BE2C (cell line): ENCODE results near the gene KRT79.

ENCODE experiments used
- DNase-seq: peaks from one replicate; pipeline ENCODE4 v3.0.0-alpha.2; 2020
- H3K27me3 ChIP-seq: fragments of 250-450 bp; sonication (Bioruptor Pico); 2 replicates; pipeline ENCODE4 v1.5.1; 2020; ENCODE audit warnings: mild to moderate bottlenecking
- H3K36me3 ChIP-seq: fragments of 250-450 bp; sonication (Bioruptor Pico); 2 replicates; pipeline ENCODE4 v1.5.1; 2020; ENCODE audit warnings: mild to moderate bottlenecking
- H3K4me1 ChIP-seq: fragments of 250-450 bp; sonication (Bioruptor Pico); 2 replicates; pipeline ENCODE4 v1.5.1; 2020
- H3K4me3 ChIP-seq: 2 replicates; pipeline ENCODE4 v1.5.1; 2011; ENCODE audit warnings: low read depth, low read length
- H3K9me3 ChIP-seq: fragments of 250-450 bp; sonication (Bioruptor Pico); 2 replicates; pipeline ENCODE4 v1.5.1; 2020
- TF ChIP-seq, protein P1 (sequence below): IDR thresholded peaks from 2 replicates; pipeline ENCODE4 v1.5.1; 2012; ENCODE audit warnings: mild to moderate bottlenecking, low read depth, low read length

Gene KRT79

DNA sequence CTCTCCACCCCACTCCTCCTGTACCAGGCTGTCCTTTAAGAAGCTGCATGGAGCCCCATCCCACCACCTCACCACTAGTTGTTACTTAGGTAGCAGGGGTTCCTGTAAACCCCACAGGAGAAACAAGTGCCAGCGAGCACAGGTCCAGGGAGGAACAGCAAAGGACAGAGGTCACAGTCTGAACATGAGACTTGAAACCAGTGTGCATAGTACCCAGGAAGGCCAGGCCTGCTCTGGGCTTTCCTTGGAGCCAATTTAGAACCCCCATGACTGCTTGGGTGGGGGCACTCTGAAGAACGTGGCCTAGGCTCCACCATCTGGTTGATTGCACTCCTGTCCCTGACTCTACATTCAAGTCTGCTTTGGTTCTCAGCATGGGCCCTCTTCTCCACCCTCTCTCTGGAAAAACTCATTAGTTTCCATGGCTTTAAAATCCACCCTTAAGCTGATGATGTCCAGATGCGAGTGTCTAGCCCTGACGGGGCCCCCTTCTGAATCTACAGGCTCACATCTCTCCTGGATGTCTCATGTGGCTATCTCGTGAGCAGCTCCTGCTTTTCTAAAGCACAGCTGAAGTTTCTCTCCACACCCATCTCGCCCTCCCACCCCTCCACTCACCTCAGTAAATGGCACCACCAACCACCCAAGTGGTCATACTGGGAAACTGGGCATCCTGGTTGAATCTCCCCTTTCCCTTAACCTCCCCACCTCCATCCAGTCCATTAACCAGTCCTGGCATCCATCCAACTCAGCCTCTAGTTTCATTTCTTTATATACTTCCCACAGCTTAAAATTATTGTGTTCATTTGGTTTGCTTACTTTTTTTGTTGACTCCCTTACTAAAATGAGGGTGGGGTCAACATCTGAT, 46.6 kb downstream of the KRT79 start:
- H3K4me3 ChIP-seq = no peak overlapping the region
- DNase-seq = no peak
- peaks cover 23% of the 10 kb centered on the region for H3K27me3 ChIP-seq
- H3K36me3 ChIP-seq = no peaks in the 10 kb centered on the region
- H3K9me3 ChIP-seq = no peaks in the 10 kb centered on the region
- TF ChIP-seq, protein P1, sequence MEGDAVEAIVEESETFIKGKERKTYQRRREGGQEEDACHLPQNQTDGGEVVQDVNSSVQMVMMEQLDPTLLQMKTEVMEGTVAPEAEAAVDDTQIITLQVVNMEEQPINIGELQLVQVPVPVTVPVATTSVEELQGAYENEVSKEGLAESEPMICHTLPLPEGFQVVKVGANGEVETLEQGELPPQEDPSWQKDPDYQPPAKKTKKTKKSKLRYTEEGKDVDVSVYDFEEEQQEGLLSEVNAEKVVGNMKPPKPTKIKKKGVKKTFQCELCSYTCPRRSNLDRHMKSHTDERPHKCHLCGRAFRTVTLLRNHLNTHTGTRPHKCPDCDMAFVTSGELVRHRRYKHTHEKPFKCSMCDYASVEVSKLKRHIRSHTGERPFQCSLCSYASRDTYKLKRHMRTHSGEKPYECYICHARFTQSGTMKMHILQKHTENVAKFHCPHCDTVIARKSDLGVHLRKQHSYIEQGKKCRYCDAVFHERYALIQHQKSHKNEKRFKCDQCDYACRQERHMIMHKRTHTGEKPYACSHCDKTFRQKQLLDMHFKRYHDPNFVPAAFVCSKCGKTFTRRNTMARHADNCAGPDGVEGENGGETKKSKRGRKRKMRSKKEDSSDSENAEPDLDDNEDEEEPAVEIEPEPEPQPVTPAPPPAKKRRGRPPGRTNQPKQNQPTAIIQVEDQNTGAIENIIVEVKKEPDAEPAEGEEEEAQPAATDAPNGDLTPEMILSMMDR = no peak
- no peaks in the 10 kb centered on the region for H3K4me1 ChIP-seq

DNA sequence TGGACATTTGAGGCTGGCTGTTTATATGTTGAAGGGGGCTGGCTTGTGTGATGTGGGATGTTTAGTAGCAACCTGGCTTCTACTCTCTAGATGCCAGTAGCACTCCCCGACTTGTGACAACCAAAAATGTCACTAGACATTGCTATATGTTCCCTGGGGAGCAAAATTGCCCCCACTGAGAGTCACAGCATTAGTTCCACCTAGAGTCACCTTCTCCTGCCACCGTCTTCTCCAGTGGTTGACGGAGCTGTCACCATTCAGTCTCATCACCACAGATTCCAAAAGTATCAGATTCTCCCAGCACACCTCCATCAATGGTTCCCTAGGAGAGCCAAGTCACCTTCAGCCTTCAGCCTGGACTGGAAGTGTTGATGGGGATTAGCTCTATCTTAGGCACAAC, 49.2 kb downstream of the KRT79 start:
- no peaks in the 10 kb centered on the region for H3K4me1 ChIP-seq
- TF ChIP-seq, protein P1 = no peak
- H3K4me3 ChIP-seq = no peak overlapping the region
- peaks cover 19% of the 10 kb centered on the region for H3K27me3 ChIP-seq
- no peaks in the 10 kb centered on the region for H3K9me3 ChIP-seq
- H3K36me3 ChIP-seq = no peaks in the 10 kb centered on the region
- DNase-seq = no peak

DNA sequence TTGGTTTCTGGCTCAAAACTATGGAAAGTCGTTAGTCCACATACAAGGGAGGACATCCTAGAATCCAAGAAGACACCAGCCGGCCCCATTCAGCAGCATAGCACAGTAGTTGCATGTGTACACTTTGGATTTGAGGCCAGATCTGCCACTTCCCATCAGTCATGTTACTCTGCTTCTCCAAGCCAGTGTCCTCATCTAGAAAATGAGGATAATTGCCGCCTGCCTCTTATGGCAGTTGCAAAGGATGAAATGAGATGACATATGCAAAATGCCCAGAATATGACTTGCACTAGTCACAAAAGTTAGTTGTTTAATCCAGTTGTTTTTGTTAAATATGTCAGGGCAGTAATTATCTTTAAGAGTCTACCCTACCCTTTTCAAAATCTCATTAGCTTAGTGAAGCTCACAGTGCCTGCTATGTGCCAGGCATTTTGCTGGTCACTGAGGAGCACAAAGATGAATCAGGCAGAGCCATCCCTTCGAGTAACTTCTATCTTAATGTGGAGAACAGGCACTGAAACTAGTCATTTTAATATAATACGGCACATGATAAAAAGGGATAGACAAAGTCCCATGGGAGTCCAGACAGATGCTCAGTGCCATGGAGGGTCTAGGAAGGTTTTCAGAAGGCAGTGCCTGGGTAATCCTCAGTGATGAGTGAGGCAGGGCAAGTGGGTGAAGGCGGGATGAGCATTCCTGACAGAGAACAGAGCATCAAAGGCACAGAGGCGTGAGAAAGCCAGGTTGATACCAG, 50.4 kb downstream of the KRT79 start:
- Histone ChIP-seq H3K4me3 (no peak overlapping the region), H3K9me3 (no peaks in the 10 kb centered on the region), H3K4me1 (no peaks in the 10 kb centered on the region), H3K27me3 (peaks cover 19% of the 10 kb centered on the region), H3K36me3 (no peaks in the 10 kb centered on the region)
- no peak for DNase-seq
- TF ChIP-seq, protein P1 = no peak

DNA sequence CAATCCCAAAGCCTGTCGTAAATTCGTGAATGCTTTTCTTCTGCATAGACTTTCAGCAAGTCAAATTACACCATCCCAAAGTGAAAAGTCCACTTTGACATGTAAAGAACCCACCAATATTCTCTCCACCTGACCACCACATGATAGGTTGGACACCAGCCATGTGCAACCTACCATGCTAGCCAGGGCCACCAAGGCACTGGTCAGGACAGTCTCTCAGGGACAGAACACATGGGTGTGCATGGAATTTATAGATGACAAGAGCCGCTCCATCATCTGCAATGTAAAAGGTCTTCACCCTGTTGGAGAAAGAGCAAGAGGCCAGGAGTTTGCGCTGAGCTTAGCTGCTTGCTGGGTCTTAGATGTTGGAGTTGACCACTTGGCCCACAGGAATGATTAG, 51.6 kb downstream of the KRT79 start:
- Histone ChIP-seq H3K9me3 (no peaks in the 10 kb centered on the region), H3K4me1 (no peaks in the 10 kb centered on the region), H3K4me3 (no peak overlapping the region), H3K36me3 (no peaks in the 10 kb centered on the region), H3K27me3 (peaks cover 19% of the 10 kb centered on the region)
- no peak for DNase-seq
- TF ChIP-seq, protein P1 = no peak

DNA sequence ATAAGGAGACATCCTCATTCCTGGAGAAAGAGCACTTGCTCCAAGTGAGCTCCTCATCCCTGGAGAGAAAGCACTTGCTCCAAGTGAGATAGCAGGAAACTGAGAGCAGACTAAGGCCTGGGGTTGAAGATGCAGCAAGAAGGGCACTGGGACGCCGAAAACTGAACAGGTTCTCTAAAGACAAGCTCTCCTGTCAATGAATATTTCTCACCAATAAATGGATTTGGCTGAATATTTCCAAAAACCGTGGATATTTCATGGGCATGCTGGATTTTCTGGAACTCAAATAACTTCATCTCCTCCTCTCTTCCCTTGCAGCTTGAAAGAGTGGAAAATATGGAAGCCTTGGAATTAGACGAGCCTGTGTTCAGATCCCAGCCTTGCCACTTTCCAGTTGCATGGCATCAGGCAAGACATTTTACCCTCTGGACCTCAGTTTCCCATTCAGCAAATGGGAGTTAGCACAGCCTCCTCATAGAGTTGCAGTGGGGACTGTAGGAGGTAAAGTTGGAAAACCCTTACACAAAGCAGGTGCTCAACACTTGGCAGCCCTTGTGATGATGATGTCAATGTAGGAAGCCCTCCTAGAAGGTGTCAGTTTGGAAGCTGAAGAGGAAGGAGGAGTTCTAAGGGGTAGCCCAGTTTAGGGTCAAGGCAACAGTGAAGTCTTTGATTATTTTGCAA, 52.6 kb downstream of the KRT79 start:
- no peak for DNase-seq
- Histone ChIP-seq H3K9me3 (no peaks in the 10 kb centered on the region), H3K36me3 (no peaks in the 10 kb centered on the region), H3K4me1 (no peaks in the 10 kb centered on the region), H3K27me3 (peaks cover 16% of the 10 kb centered on the region), H3K4me3 (no peak overlapping the region)
- TF ChIP-seq, protein P1 = no peak
